Caki2 (cell line): ENCODE data around the gene SLCO4A1. TPM values are rescaled to one million over a fixed set of nuclear protein-coding genes. Genes with fewer than 3 reads are reported as not detected.

Source experiments
- DNase-seq: peaks from one replicate; pipeline ENCODE4 v3.0.0-alpha.2; 2015; ENCODE audit warnings: low read depth
- in situ Hi-C: cut with HindIII; loops from 2 replicates; pipeline ENCODE4 v1.10.0; 2016; ENCODE audit warnings: low sequenced_read_pairs, low pct_unique_long_range_greater_than_20kb, mixed read lengths
- total RNA-seq: library from RNA; depleted of rRNA; stranded (reverse); fragments of >200 nt; shearing (Covaris generic); gene quantifications from 2 replicates; pipeline ENCODE4 v1.2.3, GENCODE V29; 2014; ENCODE audit warnings: low replicate concordance; rRNA removed

SLCO4A1 gene
- total RNA-seq, 1 experiment from 2014 or later = 77.6 TPM

DNA sequence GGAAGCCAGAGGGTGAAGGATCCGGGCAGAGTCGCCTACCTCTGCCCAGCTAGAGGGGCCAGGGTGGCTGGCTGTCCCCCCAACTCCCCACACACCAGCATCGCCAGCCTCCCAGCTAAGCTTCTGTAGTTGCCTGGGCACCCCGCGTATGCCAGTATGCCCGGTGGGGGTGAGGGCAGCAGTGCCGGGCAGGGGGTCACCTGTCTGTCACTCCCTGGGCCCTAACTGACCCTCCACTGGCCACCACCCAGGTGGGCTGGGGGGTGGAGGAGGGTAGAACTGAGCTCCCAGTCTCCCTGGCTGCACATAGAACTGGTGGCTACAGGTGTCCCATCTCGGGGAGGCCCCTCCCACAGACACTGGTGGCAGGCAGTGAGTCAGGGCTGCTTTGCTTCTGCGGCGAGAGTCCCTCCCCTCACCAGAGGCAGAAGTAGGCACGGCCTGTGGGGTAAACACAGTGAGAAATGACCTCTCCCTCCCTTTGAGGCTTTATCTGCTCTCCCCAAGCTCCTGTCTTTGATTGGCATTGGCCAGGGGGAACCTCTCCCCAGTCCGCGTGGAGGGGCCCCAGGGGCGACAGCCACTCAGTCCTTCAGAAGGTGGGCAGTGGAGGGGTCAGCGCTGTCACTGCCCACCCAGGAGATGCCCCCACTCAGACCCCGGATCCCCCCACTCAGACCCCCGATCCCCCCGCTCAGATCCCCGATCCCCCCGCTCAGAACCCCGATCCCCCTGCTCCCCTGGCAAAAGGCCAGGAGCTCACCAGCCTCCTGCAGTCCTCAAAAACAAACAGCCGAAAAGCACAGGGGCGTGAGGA lies 68.8 kb downstream of the SLCO4A1 start:
- DNase-seq = peak; percentile 20

DNA sequence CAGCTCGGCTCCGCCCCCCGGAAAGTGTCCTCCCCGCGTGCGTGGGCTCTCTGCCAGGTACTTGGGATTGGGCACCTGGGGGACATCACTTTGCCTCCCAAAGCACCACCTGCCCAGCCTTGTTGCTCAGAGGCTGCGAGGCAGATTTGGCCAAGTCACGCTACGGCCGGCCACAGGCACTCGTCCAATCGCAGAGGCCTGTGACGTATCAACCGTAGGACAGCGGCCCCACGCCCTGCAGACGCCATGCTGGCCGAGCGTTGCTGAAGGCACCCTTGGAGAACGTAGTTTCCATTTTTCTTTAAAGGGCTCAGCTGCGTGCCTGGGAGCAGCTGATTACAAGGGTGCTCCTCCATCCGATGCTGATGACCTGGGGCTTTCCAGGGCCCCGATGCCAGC lies 69.4 kb downstream of the SLCO4A1 start:
- DNase-seq = no peak
- in situ Hi-C loops = no loop called here

More for the DNA sequence above, 68.8 kb downstream of the SLCO4A1 start:
- in situ Hi-C loops = no loop called here

DNA sequence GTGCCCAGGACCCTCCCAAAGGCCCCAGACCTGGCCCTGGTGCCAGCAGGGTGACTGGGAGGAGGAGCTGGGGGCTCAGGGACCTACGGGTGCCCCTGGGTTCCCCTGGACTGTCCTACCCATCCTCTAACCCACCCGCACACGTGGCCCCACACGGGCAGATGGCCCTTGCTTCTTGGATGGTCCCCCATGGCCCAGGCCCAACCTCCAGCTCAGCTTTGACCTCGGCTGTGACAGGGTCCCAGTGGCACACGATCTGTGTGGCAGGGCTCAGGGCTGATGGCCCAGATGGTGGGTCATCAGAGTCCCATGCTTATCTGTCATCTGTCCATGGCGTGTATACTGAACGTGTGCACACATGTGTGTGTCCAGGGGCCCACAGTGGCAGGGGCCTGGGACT lies 70.3 kb downstream of the SLCO4A1 start:
- in situ Hi-C loops = no loop called here
- no peak for DNase-seq

DNA sequence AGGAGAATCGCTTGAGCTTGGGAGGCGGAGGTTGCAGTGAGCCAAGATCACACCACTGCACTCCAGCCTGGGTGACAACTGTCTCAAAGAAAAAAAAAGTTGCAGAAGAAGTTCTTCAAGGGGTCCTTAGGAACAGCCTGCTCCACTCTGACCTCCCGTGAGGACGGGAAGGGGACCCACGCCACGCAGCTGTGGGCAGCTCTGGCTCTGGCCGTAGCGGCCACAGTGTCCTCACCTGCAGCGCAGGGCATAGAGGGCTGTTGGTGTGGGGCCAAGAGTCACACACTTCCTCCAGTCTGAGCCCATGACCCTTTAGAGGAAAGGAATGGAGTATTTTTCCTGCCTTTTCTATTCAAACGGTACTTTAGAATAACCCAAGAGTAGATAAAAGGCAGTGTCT lies 71.7 kb downstream of the SLCO4A1 start:
- DNase-seq = no peak
- in situ Hi-C loops = no loop called here

DNA sequence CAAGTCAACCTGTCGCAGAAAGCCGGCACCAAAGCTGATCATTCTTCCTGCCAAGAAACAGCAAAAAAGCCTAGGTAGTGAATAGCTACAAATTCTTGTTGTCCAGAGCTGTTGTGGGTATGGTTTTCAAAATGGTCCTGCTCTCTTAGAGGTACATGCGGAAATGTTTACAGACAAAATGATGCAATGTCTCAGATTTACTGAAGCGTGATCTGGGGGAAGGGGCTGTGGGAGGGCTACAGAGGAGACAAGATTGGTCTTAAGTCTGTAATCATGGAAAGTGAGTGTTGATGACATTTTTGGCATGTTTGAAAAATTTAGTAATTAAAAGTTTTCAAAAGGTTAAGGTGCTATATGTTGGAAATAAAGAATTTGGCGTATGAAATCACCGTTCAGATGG lies 72.5 kb downstream of the SLCO4A1 start:
- in situ Hi-C loops = no loop called here
- no peak for DNase-seq

DNA sequence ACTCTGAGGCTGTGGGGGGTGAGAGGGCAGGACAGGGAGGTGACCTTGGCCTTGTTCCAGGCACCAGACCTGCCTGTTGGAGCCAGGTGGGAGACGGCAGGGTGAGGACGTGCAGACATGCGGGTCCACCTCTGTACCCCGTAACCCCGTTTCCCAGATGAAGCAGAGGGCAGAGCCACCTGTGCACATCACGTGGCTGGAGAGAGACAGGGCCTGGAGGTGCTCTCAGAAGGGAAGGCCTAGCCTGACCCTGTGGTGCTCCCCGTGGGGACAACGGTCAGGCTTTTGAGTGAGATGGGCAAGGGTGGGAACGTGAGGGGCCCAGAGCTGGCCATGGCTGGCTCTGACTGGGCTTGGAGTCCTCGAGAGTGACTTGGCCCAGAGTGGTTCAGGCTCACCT lies 72.9 kb downstream of the SLCO4A1 start:
- in situ Hi-C loops = no loop called here

DNA sequence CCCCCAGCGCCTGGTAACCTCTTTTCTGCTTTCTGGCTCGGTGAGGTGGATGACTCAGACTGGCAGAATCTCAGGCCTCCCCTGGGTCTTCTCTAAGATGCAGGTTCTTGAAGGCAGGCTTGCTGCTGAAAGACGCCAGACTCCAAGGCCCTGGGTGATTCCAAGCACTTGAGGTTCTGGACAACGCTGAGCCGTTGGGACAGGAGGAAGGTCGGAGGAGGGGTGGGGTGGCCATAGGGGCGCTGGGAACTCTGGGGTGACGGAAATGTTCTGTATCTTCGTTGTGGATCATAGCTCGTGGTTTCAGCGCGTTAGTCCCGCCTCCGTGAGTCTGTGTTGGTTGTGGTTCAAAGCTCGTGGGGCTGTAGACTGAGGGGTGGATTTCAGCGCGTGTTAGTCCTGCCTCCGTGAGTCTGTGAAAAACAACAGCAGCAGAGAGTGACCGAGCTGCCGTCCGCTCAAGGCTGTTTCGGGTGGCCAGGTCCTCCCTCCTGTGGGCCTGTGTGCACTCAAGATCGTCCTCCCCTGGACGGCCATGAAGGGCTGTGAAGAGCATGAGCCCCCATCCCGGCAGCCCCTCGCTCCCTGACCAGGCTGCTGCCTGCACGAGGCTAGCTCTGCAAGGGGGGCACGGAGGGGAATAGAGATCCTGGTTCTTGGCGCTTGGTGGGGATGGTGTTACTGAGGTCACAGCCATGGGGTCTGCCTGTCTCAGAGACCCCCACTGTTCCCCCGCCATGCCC lies 74.1 kb downstream of the SLCO4A1 start:
- DNase-seq = no peak
- in situ Hi-C loops = no loop called here

More for the DNA sequence above, 72.9 kb downstream of the SLCO4A1 start:
- no peak for DNase-seq

DNA sequence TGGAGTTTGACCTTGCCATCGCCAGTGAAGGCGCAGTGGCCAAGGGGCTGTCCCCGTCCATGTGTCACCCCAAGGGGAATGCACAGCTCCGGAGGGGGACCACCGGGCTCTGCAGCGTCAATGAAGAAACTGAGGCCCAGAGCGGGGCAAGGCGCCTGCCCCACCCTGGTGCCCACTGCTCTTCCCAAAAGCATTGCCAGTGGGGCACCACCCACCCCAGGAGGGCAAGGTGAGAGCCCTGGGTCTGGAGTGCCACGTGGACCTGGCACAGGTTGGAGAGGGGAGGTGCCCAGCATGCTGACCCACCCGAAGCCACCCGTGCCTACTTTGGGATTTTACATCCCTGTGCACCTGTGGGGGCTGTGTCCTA lies 74.6 kb downstream of the SLCO4A1 start:
- in situ Hi-C loops = no loop called here
- no peak for DNase-seq

DNA sequence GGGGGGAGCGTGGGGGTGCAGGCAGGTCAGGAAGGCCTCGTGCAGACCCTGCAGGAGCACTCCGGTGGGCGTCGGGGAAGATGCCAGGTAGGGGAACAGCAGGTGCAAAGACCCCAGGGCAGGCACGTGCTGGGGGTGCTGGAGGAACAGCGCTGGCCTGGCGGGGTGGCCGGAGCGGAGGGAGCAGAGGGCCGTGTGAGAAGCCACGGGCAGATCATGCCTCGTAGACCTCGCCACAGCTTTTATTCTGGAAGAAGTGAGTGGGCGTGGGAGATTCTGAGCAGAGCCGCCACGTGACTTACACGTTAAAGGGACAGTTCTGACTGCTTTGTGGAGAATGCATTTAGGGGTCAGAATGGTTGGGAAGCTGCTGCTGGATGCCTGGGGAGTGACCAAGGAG lies 75.6 kb downstream of the SLCO4A1 start:
- DNase-seq = no peak
- in situ Hi-C loops = no loop called here

DNA sequence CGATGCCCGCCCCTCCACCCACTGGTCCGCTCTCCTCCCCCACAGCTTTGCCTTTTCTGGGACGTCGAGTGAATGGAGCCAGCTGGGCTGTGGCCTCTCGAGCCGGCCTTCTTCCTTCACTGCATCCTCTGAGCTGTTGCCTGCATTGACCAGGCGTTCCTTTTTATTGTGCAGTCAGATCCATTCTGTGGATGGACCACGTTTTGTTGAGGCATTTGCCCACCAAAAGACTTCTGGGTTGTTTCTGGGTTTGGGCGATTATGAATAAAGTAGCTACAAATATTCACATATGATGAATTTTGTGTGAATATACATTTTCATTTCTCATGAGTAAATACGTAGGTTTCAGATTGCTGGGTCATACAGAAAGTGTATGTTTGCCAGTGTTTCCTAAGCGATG lies 76.2 kb downstream of the SLCO4A1 start:
- in situ Hi-C loops = no loop called here
- no peak for DNase-seq

DNA sequence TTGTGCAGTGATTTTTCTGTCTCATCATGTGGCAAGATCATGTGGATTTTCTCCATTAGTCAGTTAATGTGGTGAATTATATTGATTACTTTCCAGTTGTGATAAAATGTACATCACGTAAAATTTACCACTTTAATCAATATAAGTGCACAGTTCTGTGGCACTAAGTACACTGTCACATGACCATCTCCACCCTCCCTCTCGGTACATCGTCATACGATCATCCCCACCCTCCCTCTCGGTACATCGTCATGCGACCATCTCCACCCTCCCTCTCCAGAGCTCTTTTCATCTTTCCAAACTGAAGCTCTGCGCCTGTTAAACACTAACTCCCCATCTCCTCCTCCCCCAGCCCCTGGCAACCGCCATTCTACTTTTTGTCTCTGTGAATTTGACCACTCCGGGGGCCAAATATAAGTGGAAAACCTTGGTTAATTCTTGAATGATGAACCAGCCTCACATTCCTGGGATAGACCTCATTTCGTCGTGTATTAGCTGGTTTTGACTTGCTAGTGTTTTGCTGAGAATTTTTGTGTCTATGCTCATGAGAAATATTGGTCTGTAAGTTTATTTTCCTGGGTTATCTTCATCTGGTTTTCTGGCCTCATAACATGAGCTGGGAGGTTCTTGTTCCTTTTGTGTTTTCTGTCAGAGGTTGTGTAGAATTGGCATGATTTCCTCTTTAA lies 77.1 kb downstream of the SLCO4A1 start:
- DNase-seq = no peak
- in situ Hi-C loops = no loop called here

Other genes starting within 250 kb of the SLCO4A1 start
- gene CABLES2, start 235.2 kb upstream of the SLCO4A1 start, total RNA-seq = 3.3 and 5.9 TPM in 2 replicates
- not detected in 2 replicates for gene RBBP8NL, start 215.0 kb upstream of the SLCO4A1 start, total RNA-seq
- not detected in 2 replicates for gene GATA5, start 166.5 kb upstream of the SLCO4A1 start, total RNA-seq
- not detected in 2 replicates for gene NTSR1, start 66.3 kb downstream of the SLCO4A1 start, total RNA-seq
- 64.3 and 67.6 TPM in 2 replicates for gene MRGBP, start 154.0 kb downstream of the SLCO4A1 start, total RNA-seq
- 66.2 and 86.3 TPM in 2 replicates for gene OGFR, start 162.3 kb downstream of the SLCO4A1 start, total RNA-seq
- gene COL9A3, start 174.5 kb downstream of the SLCO4A1 start, total RNA-seq = not detected in 2 replicates
- gene TCFL5, start 219.3 kb downstream of the SLCO4A1 start, total RNA-seq = 30.0 and 31.7 TPM in 2 replicates